HepG2 (cell line): ENCODE results near the gene VILL. TPM values are rescaled to one million over a fixed set of nuclear protein-coding genes. Genes with fewer than 3 reads are reported as not detected.
A peak's percentile ranks its signal among the peaks of the same experiment; 100 is the strongest.

Experiments
- ATAC-seq: fragments of 200-7000 bp; cut with Tn5 transposase; 3 replicates; pipeline ENCODE4 v1.9.1; 2020; ENCODE audit warnings: mild to moderate bottlenecking, moderate library complexity
- BruUV-seq: library from RNA; stranded (reverse); fragments of 400-500 nt; replicated peaks from 2 replicates; lab custom pipeline; 2021; lab: Mats Ljungman, UMichigan
- CTCF ChIA-PET: fragments of 300-600 bp; formaldehyde crosslinking; extraction: SDS; loops from one replicate; lab custom pipeline; 2021; ENCODE audit warnings: low total read pairs, inconsistent platforms, low intra/inter-chr PET ratio; lab: Yijun Ruan, JAX
- POLR2A ChIA-PET: fragments of 350-600 bp; sonication (Branson Sonifier 250); formaldehyde crosslinking; loops from one replicate; lab custom pipeline; 2020; ENCODE audit warnings: antibody characterized with exemption, inconsistent platforms; lab: Yijun Ruan, JAX
- DNase-seq: peaks from one replicate; pipeline ENCODE4 v3.0.0-alpha.2; 2015; ENCODE audit warnings: low spot score
- FAIRE-seq: peaks from 3 replicates; lab custom pipeline; 2011; peaks lifted over from hg19 to GRCh38; lab: Jason Lieb, UNC
- H2AFZ ChIP-seq: one replicate; pipeline ENCODE4 v1.6.1; 2011; ENCODE audit warnings: low read length, inconsistent platforms
- H3K27ac ChIP-seq: fragments of 300-600 bp; 3 replicates; pipeline ENCODE4 v1.8.0; 2011; ENCODE audit warnings: mixed run types, mild to moderate bottlenecking, mixed read lengths, low read length, inconsistent platforms; ENCODE audit not compliant: insufficient read depth; ENCODE audit errors: extremely low read length
- H3K27me3 ChIP-seq, 2 experiments: fragments of 200-600 bp in 1 of 2; 2 replicates in 1 of 2; 3 replicates in 1 of 2; pipeline versions ENCODE4 v1.6.0 to v1.8.0; 2011; ENCODE audit warnings: low read length in 2 of 2, mild to moderate bottlenecking in 2 of 2, moderate library complexity in 2 of 2, inconsistent platforms in 1 of 2; ENCODE audit not compliant: insufficient read depth in 2 of 2, control insufficient read depth in 1 of 2
- H3K36me3 ChIP-seq, 2 experiments: fragments of 200-600 bp in 1 of 2; replicated peaks in 1 of 2; 2 replicates in 1 of 2; 3 replicates in 1 of 2; pipeline versions ENCODE4 v1.5.1 to v1.8.0; 2011; ENCODE audit warnings: low read length in 2 of 2, inconsistent platforms in 1 of 2; ENCODE audit not compliant: insufficient read depth in 2 of 2, control insufficient read depth in 1 of 2
- H3K4me1 ChIP-seq: 2 replicates; pipeline ENCODE4 v1.5.1; 2012; ENCODE audit warnings: low read length, inconsistent platforms; ENCODE audit not compliant: insufficient read depth
- H3K4me2 ChIP-seq: 2 replicates; pipeline ENCODE4 v1.6.0; 2011; ENCODE audit warnings: low read depth, low read length, inconsistent platforms
- H3K4me3 ChIP-seq, 3 experiments: fragments of 200-600 bp in 1 of 3; sonication (generic), shearing (Covaris generic) in 1 of 3; replicated peaks in 1 of 3; 2 replicates each; pipeline ENCODE4 v1.5.1; 2011 to 2016; ENCODE audit warnings: low read length in 3 of 3, inconsistent platforms in 2 of 3, low read depth in 2 of 3, mild to moderate bottlenecking in 2 of 3, control low read depth in 1 of 3, mixed read lengths in 1 of 3; ENCODE audit not compliant: insufficient read depth in 1 of 3
- H3K79me2 ChIP-seq: one replicate; pipeline ENCODE4 v1.6.1; 2011; ENCODE audit warnings: low read length, inconsistent platforms; ENCODE audit not compliant: insufficient read depth
- H3K9ac ChIP-seq: 2 replicates; pipeline ENCODE4 v1.6.0; 2011; ENCODE audit warnings: mild to moderate bottlenecking, low read depth, low read length, inconsistent platforms; ENCODE audit not compliant: insufficient read depth
- H3K9me3 ChIP-seq: 2 replicates; pipeline ENCODE4 v1.5.1; 2012; ENCODE audit warnings: mild to moderate bottlenecking, low read length
- H4K20me1 ChIP-seq: 2 replicates; pipeline ENCODE4 v1.6.0; 2011; ENCODE audit warnings: inconsistent platforms, mild to moderate bottlenecking, low read length, moderate library complexity; ENCODE audit not compliant: insufficient read depth
- JUNB ChIP-seq: sonication (generic); formaldehyde crosslinking; IDR thresholded peaks from 2 replicates; pipeline ENCODE4 v1.8.0; 2022; ENCODE audit warnings: missing genetic modification reagents, mild to moderate bottlenecking, borderline replicate concordance
- MEIS1 ChIP-seq: sonication (generic); formaldehyde crosslinking; IDR thresholded peaks from 2 replicates; pipeline ENCODE4 v1.9.0; 2021; ENCODE audit warnings: mild to moderate bottlenecking, missing genetic modification reagents, moderate library complexity, borderline replicate concordance
- MYNN ChIP-seq: sonication (generic); formaldehyde crosslinking; IDR thresholded peaks from 2 replicates; pipeline ENCODE4 v1.4.0; 2020; ENCODE audit warnings: mild to moderate bottlenecking, low read depth, missing genetic modification reagents
- REXO4 ChIP-seq: sonication (generic); formaldehyde crosslinking; IDR thresholded peaks from 2 replicates; pipeline ENCODE4 v1.8.0; 2022; ENCODE audit warnings: missing genetic modification reagents, mild to moderate bottlenecking, borderline replicate concordance
- RFX5 ChIP-seq: IDR thresholded peaks from 2 replicates; pipeline ENCODE4 v1.6.1; 2011; ENCODE audit warnings: low read depth, low read length, improper control_type of control experiment
- RFXANK ChIP-seq: IDR thresholded peaks from 2 replicates; pipeline ENCODE4 v1.6.1; 2016
- SATB2 ChIP-seq: sonication (generic); formaldehyde crosslinking; IDR thresholded peaks from 2 replicates; pipeline ENCODE4 v1.5.0; 2020; ENCODE audit warnings: missing genetic modification reagents
- SYNCRIP ChIP-seq: fragments of 200-400 bp; formaldehyde crosslinking; IDR thresholded peaks from 2 replicates; pipeline ENCODE4 v1.6.1; 2018; ENCODE audit warnings: mild to moderate bottlenecking, low read depth, low read length; ENCODE audit not compliant: insufficient read depth
- ZNF207 ChIP-seq: fragments of 450-650 bp; IDR thresholded peaks from 2 replicates; pipeline ENCODE4 v1.6.1; 2016; ENCODE audit warnings: antibody characterized with exemption, borderline replicate concordance
- ZNF232 ChIP-seq: sonication (generic); formaldehyde crosslinking; IDR thresholded peaks from 2 replicates; pipeline ENCODE4 v1.4.0; 2020; ENCODE audit warnings: missing genetic modification reagents, borderline replicate concordance
- ZNF550 ChIP-seq: sonication (generic); formaldehyde crosslinking; IDR thresholded peaks from 2 replicates; pipeline ENCODE4 v1.4.0; 2020; ENCODE audit warnings: mild to moderate bottlenecking, missing genetic modification reagents, borderline replicate concordance
- ZNF556 ChIP-seq: sonication (generic); formaldehyde crosslinking; IDR thresholded peaks from 2 replicates; pipeline ENCODE4 v1.4.0; 2020; ENCODE audit warnings: mild to moderate bottlenecking, missing genetic modification reagents, borderline replicate concordance
- ZNF629 ChIP-seq: sonication (generic); formaldehyde crosslinking; conservative IDR thresholded peaks from 2 replicates; pipeline ENCODE4 v1.5.0; 2020; ENCODE audit warnings: missing genetic modification reagents
- ZNF781 ChIP-seq: sonication (generic); formaldehyde crosslinking; IDR thresholded peaks from 2 replicates; pipeline ENCODE4 v1.5.1; 2020; ENCODE audit warnings: borderline replicate concordance, mild to moderate bottlenecking, missing genetic modification reagents; ENCODE audit errors: not compliant biosample characterization
- ZSCAN12 ChIP-seq: sonication (generic); formaldehyde crosslinking; IDR thresholded peaks from 2 replicates; pipeline ENCODE4 v1.9.0; 2021; ENCODE audit warnings: mild to moderate bottlenecking, missing genetic modification reagents
- whole genome bisulfite sequencing: methylation state at CpG from one replicate; pipeline ENCODE4 v1.1.6; 2017; ENCODE audit warnings: low lambda C conversion rate; 5-methylcytosine and 5-hydroxymethylcytosine counted together
- in situ Hi-C: cut with HindIII; loops from 2 replicates; pipeline ENCODE4 v1.10.0; 2017; ENCODE audit warnings: low pct_unique_long_range_greater_than_20kb; ENCODE audit not compliant: extremely low pct_ligation_motif_present
- intact Hi-C: fragments of 100-400 bp; cut with micrococcal nuclease; formaldehyde crosslinking; loops from one replicate; pipeline ENCODE4 v1.10.0; 2022; ENCODE audit not compliant: unreplicated experiment
- polyA plus RNA-seq, 8 experiments: library from polyadenylated mRNA; depleted of rRNA in 3 of 8; stranded (reverse) in 7 of 8; unstranded in 1 of 8; fragments of >200 nt; fragmentation: Illumina TruSeq in 4 of 8; extraction: Trizol in 4 of 8; gene quantifications; 2 replicates each; pipeline versions ENCODE4 v1.2.1 to v1.2.3, GENCODE V29; 2011 to 2016; ENCODE audit warnings: low read depth in 4 of 8, missing spikeins in 1 of 8, mixed read lengths in 1 of 8; ENCODE audit not compliant: insufficient read depth in 1 of 8
- total RNA-seq, 5 experiments: library from RNA; depleted of rRNA; stranded (reverse); fragments of >200 nt; fragmentation: Illumina TruSeq; extraction: Trizol; gene quantifications; 2 replicates each; pipeline ENCODE4 v1.2.3, GENCODE V29; 2016; ENCODE audit warnings: low read depth in 1 of 5
- TF ChIP-seq, protein P1 (sequence below): sonication (generic); formaldehyde crosslinking; IDR thresholded peaks from 2 replicates; pipeline ENCODE4 v1.8.0; 2022; ENCODE audit warnings: mild to moderate bottlenecking, missing genetic modification reagents; ENCODE audit not compliant: insufficient replicate concordance

VILL gene
- total and polyA plus RNA-seq, 2 of the 13 experiments (the other 11 are each of a cell fraction or from before 2014, with no cell fraction given) = 3.2 to 5.3 TPM

DNA sequence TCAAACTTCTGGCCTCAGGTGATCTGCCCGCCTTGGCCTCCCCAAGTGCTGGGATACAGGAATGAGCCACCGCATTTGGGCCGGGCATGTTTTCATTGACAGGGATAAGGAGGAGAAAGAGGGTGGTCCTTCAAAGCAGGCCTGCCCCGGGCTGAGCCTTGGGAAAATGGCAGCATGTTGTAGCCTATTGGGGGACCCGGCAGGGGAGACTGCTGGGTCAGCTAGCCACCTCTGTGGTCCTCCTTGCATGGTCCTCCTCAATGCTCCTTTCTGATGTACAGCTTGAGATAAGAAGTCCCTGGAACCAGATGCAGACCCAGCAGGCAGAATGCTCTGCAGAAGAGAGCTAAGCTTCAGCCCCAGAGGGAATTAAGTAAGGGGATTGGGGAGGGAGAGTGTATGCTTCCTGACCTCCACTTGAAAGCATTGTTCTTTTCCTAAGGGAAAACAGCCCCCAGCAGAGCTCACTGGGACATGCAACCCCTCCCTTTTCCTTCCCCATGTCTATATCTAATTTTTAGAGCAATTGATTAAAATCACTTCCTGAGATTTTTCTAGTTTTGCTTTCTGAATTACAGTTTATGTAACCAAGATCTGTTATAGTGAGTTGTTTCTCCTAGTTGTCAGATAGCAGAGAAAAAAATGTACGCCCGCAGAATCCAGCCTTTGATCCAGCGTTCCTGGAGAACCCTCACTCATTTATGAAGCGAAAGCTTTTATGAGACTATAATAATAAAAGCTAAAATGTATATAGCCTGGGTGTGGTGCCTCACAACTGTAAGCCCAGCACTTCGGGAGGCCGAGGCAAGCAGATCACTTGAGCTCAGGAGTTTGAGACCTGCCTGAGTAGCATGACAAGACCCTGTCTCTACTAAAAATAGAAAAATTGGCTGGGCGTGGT, 48.7 kb upstream of the VILL start:
- in situ Hi-C loops = no loop called here
- ATAC-seq (no peak), FAIRE-seq (no peak), DNase-seq (no peak)
- Histone ChIP-seq H3K4me2 (no peak overlapping the region), H3K36me3 (peaks cover 12 to 14% of the 10 kb centered on the region in 2 experiments; a peak in 4 of 5 replicates), H3K9ac (no peak overlapping the region), H2AFZ (no peak overlapping the region), H3K79me2 (peaks cover 71% of the 10 kb centered on the region), H3K4me3 (no peak overlapping the region), H3K9me3 (no peaks in the 10 kb centered on the region), H3K27ac (no peak overlapping the region), H3K4me1 (peaks cover 85% of the 10 kb centered on the region), H3K27me3 (no peaks in the 10 kb centered on the region), H4K20me1 (no peaks in the 10 kb centered on the region)
- intact Hi-C loops = no loop called here
- ChIA-PET POLR2A (no interaction called here), CTCF (no interaction called here)
- no peak for TF ChIP-seq RFXANK
- no peak for TF ChIP-seq ZNF556 (CRISPR knock-in tag)
- no peak for TF ChIP-seq REXO4
- no peak for TF ChIP-seq MYNN (CRISPR knock-in tag)
- TF ChIP-seq SYNCRIP = no peak
- TF ChIP-seq RFX5 = no peak
- no peak for TF ChIP-seq SATB2 (CRISPR knock-in tag)
- TF ChIP-seq ZNF207 = no peak
- no peak for TF ChIP-seq ZNF550
- no TSS peak for BruUV-seq
- 98% methylated on average over 12 of the region's 12 CpGs for WGBS

DNA sequence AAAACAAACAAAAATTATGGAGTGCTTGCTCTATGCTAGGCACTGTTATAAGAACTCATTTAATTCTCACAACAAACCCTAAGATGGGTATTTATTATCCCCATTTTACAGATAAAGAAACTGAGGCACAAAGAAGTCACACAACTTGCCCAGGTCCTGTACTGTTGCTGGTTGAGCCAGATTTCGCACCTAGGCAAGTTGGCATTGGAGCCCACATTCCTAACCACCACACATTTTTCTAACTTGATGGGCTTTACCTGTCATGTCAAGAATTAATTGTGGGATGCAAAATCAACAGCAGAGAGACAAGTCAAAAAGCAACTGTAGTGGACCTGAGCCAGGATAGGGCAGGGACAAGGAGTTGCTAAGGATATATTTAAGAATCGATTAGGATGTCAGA, 47.9 kb upstream of the VILL start:
- TF ChIP-seq MEIS1 (CRISPR knock-in tag) = no peak
- TF ChIP-seq ZSCAN12 (CRISPR knock-in tag) = no peak
- TF ChIP-seq JUNB = no peak
- TF ChIP-seq, protein P1, sequence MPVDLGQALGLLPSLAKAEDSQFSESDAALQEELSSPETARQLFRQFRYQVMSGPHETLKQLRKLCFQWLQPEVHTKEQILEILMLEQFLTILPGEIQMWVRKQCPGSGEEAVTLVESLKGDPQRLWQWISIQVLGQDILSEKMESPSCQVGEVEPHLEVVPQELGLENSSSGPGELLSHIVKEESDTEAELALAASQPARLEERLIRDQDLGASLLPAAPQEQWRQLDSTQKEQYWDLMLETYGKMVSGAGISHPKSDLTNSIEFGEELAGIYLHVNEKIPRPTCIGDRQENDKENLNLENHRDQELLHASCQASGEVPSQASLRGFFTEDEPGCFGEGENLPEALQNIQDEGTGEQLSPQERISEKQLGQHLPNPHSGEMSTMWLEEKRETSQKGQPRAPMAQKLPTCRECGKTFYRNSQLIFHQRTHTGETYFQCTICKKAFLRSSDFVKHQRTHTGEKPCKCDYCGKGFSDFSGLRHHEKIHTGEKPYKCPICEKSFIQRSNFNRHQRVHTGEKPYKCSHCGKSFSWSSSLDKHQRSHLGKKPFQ (CRISPR knock-in tag) = no peak
- no peak for TF ChIP-seq ZNF232 (CRISPR knock-in tag)
- no peak for TF ChIP-seq ZNF781 (CRISPR knock-in tag)
- peak; percentile 55 for TF ChIP-seq ZNF629 (CRISPR knock-in tag)
- Histone ChIP-seq H2AFZ (no peak overlapping the region), H4K20me1 (no peaks in the 10 kb centered on the region), H3K27me3 (no peaks in the 10 kb centered on the region), H3K4me1 (peaks cover 77% of the 10 kb centered on the region), H3K4me3 (no peak overlapping the region), H3K9ac (no peak overlapping the region), H3K79me2 (peaks cover 63% of the 10 kb centered on the region), H3K36me3 (peaks cover 16 to 19% of the 10 kb centered on the region in 2 experiments; a peak in 4 of 5 replicates), H3K4me2 (no peak overlapping the region), H3K9me3 (no peaks in the 10 kb centered on the region), H3K27ac (no peak overlapping the region)
- DNase-seq = no peak
- 98% methylated on average over 2 of the region's 2 CpGs for WGBS
- no TSS peak for BruUV-seq
- in situ Hi-C loops = no loop called here
- FAIRE-seq = no peak
- POLR2A ChIA-PET = no interaction called here
- ATAC-seq = no peak
- intact Hi-C loops = no loop called here
- CTCF ChIA-PET = no interaction called here
